ENCODE results near the gene RNF166. TPM values are rescaled to one million over a fixed set of nuclear protein-coding genes. Genes with fewer than 3 reads are reported as not detected.

The RNF166 gene
- total and polyA plus RNA-seq, 2 of the 13 experiments (the other 11 are each of a cell fraction or from before 2014, with no cell fraction given): 21.4 to 23.0 TPM

- TF ChIP-seq ZNF773 (CRISPR knock-in tag; IDR thresholded peaks at IDR 0.05; ENCODE audit: borderline replicate concordance) (no peak; the same call in 1 of the 2 replicates), ELF1 (CRISPR knock-in tag; IDR thresholded peaks at IDR 0.05) (peak; percentile 84), TBP (CRISPR knock-in tag; IDR thresholded peaks at IDR 0.05) (no peak), KDM6A (CRISPR knock-in tag; IDR thresholded peaks at IDR 0.05; ENCODE audit: low read depth) (no peak), REPIN1 (CRISPR knock-in tag; IDR thresholded peaks at IDR 0.05; ENCODE audit: borderline replicate concordance, low read depth) (peak; percentile 84; the same call in 1 of the 2 replicates), ZNF343 (CRISPR knock-in tag; IDR thresholded peaks at IDR 0.05) (peak; percentile 90; the same call in 1 of the 2 replicates), ARID2 (CRISPR knock-in tag; IDR thresholded peaks at IDR 0.05; ENCODE audit: borderline replicate concordance) (peak; percentile 70; the same call in 1 of the 2 replicates), RBM39 (IDR thresholded peaks at IDR 0.05; ENCODE audit: low read depth, low read length, poor library complexity, severe bottlenecking) (peak; percentile 24), ZNF138 (CRISPR knock-in tag; IDR thresholded peaks at IDR 0.05; ENCODE audit: low read depth) (peak; percentile 56), ZKSCAN5 (CRISPR knock-in tag; IDR thresholded peaks at IDR 0.05) (no peak), HOXA5 (CRISPR knock-in tag; IDR thresholded peaks at IDR 0.05) (no peak; the same call in 1 of the 2 replicates), ZSCAN20 (CRISPR knock-in tag; IDR thresholded peaks at IDR 0.05; ENCODE audit: borderline replicate concordance) (no peak), ZBTB1 (CRISPR knock-in tag; IDR thresholded peaks at IDR 0.05; ENCODE audit: borderline replicate concordance) (peak; percentile 21; the same call in 1 of the 2 replicates), ZNF333 (CRISPR knock-in tag; IDR thresholded peaks at IDR 0.05; ENCODE audit: borderline replicate concordance) (peak; percentile 50; the same call in 1 of the 2 replicates), ERF (CRISPR knock-in tag; IDR thresholded peaks at IDR 0.05) (peak; percentile 95), NFATC3 (CRISPR knock-in tag; IDR thresholded peaks at IDR 0.05) (peak; percentile 96; the same call in 1 of the 2 replicates), AHDC1 (CRISPR knock-in tag; IDR thresholded peaks at IDR 0.05; ENCODE audit: borderline replicate concordance) (no peak), CHD2 (IDR thresholded peaks at IDR 0.05; ENCODE audit: low read depth, low read length) (peak; percentile 48; the same call in 1 of the 2 replicates), CENPBD1 (CRISPR knock-in tag; IDR thresholded peaks at IDR 0.05; ENCODE audit: borderline replicate concordance, low read depth) (no peak), ZNF383 (CRISPR knock-in tag; IDR thresholded peaks at IDR 0.05; ENCODE audit: borderline replicate concordance) (0 out of 2 replicates have a peak, but pooled peaks have one; percentile 46)
- TF ChIP-seq, protein P1, sequence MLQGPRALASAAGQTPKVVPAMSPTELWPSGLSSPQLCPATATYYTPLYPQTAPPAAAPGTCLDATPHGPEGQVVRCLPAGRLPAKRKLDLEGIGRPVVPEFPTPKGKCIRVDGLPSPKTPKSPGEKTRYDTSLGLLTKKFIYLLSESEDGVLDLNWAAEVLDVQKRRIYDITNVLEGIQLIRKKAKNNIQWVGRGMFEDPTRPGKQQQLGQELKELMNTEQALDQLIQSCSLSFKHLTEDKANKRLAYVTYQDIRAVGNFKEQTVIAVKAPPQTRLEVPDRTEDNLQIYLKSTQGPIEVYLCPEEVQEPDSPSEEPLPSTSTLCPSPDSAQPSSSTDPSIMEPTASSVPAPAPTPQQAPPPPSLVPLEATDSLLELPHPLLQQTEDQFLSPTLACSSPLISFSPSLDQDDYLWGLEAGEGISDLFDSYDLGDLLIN (CRISPR knock-in tag; IDR thresholded peaks at IDR 0.05; ENCODE audit: borderline replicate concordance): peak; percentile 94
- TF ChIP-seq, protein P2, sequence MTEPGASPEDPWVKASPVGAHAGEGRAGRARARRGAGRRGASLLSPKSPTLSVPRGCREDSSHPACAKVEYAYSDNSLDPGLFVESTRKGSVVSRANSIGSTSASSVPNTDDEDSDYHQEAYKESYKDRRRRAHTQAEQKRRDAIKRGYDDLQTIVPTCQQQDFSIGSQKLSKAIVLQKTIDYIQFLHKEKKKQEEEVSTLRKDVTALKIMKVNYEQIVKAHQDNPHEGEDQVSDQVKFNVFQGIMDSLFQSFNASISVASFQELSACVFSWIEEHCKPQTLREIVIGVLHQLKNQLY (CRISPR knock-in tag; IDR thresholded peaks at IDR 0.05): no peak
These were observed 43.2 kb downstream of the RNF166 start, which contains the start of gene MVD (continued) for GRCh38 chr16:88662843-88663606.
